RWPE1 (cell line): Measurements from ENCODE around the gene TMEM235.

Experiments used
- CTCF ChIA-PET: fragments of 350-600 bp; sonication (Branson Sonifier 250); formaldehyde crosslinking; extraction: SDS; loops from one replicate; lab custom pipeline; 2021; lab: Yijun Ruan, JAX
- POLR2A ChIA-PET: fragments of 400-600 bp; formaldehyde crosslinking; extraction: SDS; loops from one replicate; lab custom pipeline; 2020; ENCODE audit warnings: antibody characterized with exemption; ENCODE audit not compliant: low non-redundant PET; lab: Yijun Ruan, JAX
- DNase-seq: peaks from one replicate; pipeline ENCODE4 v3.0.0; 2012; ENCODE audit warnings: low spot score
- H3K27ac ChIP-seq: fragments of 450-650 bp; 2 replicates; pipeline ENCODE4 v1.5.1; 2017
- TF ChIP-seq, protein P1 (sequence below): fragments of 450-650 bp; conservative IDR thresholded peaks from 2 replicates; pipeline ENCODE4 v1.5.1; 2017; ENCODE audit warnings: low read depth, mild to moderate bottlenecking

TMEM235 gene

DNA sequence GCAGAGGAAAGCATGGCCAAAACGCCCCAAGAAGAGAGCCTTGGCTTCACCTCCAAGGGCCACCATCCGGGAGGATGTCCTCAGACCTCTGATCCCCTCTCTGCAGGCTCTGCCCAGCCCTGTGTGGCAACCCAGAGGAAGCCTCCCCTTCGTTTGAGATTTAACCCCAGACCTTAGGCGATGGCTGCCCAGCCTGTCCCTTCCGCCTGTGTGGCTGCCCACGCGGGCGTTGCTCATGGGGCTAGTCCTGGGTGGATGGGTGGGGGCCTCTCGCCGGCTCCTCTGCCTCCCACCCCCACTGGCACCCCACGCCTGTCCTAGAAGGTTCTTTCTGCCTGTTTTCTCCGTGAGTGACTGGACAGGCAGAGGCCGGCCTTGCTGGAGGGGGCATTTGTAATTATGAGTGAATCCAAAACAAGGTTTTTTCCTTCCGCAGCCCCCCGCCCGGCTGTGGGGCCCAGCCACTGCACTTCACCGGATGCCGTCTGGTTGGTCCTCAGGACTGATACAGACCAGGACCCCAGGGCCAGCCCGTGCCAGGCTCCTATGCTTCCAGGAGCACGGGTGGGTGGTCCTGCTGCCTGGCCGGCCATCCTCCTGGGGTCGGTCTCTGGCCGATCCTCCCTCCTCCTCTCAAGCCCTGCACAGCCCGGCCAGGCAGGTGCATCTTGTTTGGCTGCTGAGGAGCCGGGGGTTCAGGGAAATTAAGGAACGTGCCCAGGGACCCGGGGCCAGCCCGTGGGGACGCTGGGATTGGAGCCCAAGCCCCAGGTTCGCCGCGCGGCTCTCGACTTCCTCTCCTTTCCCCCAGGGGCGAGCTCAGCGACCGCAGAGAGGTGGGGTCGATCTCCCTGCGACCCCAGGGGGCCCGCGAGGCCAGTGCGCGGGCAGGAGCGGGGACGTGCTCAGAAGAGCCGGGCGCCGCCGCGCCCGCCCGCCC lies at the start of gene TMEM235:
Gene TMEM235, plus strand, starts transcription at position 636 of the 940 bp plus-strand sequence. CDS start 393 bp downstream, outside the sequence.
- TF ChIP-seq, protein P1, sequence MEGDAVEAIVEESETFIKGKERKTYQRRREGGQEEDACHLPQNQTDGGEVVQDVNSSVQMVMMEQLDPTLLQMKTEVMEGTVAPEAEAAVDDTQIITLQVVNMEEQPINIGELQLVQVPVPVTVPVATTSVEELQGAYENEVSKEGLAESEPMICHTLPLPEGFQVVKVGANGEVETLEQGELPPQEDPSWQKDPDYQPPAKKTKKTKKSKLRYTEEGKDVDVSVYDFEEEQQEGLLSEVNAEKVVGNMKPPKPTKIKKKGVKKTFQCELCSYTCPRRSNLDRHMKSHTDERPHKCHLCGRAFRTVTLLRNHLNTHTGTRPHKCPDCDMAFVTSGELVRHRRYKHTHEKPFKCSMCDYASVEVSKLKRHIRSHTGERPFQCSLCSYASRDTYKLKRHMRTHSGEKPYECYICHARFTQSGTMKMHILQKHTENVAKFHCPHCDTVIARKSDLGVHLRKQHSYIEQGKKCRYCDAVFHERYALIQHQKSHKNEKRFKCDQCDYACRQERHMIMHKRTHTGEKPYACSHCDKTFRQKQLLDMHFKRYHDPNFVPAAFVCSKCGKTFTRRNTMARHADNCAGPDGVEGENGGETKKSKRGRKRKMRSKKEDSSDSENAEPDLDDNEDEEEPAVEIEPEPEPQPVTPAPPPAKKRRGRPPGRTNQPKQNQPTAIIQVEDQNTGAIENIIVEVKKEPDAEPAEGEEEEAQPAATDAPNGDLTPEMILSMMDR: no peak
- no peak for DNase-seq
- ChIA-PET CTCF (interaction anchor here (0.6 kb wide), 1 partner anchor 20 kb away, joined by 3 read pairs; no protein-coding TSS in a partner anchor), POLR2A (no interaction called here)
- no peak within 1 kb of the TSS for H3K27ac ChIP-seq

DNA sequence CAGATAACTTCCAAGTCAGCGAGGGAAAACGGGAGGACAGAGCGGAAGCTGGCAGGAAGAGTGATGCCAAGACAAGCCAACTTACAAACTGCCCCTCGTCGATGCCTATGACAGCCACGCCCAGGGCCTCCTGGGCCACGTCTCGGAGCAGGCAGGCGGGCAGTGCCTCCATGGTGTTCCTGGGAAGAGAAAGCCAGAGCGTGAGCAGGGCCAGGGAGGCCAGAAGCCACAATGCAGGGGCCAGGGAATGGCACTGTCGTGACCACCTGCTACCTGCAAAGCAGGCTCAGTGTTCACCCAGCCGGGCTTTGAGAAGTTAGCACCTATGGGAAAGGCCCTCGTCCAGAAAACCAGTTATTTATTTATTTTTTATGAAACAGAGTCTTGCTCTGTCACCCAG lies 48.9 kb upstream of the TMEM235 start:
- POLR2A ChIA-PET: interaction anchor here (0.6 kb wide), 1 partner anchor 42 kb away, joined by 3 read pairs; no protein-coding TSS in a partner anchor
- peak overlapping the region; percentile 20; the same call in 1 of the 2 replicates for H3K27ac ChIP-seq
- no peak for DNase-seq
- TF ChIP-seq, protein P1: no peak
- CTCF ChIA-PET: interaction anchor here (1.9 kb wide), 1 partner anchor 97 kb away, joined by 4 read pairs; no protein-coding TSS in a partner anchor

DNA sequence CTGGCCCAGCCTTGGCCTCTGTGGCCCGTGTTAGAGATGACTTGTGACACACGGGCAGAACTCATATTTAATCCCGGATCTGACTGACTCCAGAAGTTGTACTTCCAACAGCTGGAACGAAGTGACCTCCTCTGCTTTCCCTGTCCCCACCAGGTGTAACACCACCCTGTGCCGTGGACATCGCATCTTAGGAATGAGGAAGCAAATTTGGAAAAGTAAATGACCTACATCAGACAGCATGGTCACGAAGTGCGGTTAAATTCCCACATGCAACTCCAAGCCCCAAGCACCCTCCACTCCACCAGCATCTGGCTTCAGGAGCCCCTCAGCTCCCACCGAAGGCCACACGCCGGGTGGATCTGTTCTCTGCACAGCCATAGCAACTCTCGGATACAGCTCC lies 47.5 kb upstream of the TMEM235 start:
- CTCF ChIA-PET: interaction anchor here (0.7 to 1.9 kb wide), 2 partner anchors 59 to 99 kb away, joined by 3 to 4 read pairs; no protein-coding TSS in a partner anchor
- POLR2A ChIA-PET: no interaction called here

DNA sequence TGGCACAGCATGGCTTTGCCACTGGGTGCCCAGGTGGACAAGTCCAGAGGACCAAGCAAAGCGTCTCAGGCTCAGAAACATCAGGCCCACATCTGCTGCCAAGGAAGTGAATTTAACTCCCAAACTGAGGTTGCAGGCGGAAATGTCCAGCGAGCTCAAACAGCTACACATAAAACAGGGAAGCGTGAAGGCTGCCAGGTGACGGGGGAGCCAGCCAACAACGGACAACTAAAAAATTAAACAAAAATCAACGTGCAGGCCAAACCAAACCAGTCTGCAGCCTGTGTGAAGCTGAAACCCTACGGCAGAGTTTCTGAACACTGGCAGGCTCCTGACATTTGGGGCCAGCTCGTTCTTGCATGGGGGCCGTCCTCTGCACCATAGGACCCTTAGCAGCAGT lies 47.1 kb upstream of the TMEM235 start:
- H3K27ac ChIP-seq: peak overlapping the region; percentile 81
- POLR2A ChIA-PET: no interaction called here
- TF ChIP-seq, protein P1: no peak
- DNase-seq: no peak
- CTCF ChIA-PET: interaction anchor here (0.7 to 1.9 kb wide), 2 partner anchors 60 to 99 kb away, joined by 3 to 4 read pairs; no protein-coding TSS in a partner anchor

More for the DNA sequence above, 47.5 kb upstream of the TMEM235 start:
- no peak for DNase-seq
- peak overlapping the region; percentile 81 for H3K27ac ChIP-seq
- TF ChIP-seq, protein P1: no peak

DNA sequence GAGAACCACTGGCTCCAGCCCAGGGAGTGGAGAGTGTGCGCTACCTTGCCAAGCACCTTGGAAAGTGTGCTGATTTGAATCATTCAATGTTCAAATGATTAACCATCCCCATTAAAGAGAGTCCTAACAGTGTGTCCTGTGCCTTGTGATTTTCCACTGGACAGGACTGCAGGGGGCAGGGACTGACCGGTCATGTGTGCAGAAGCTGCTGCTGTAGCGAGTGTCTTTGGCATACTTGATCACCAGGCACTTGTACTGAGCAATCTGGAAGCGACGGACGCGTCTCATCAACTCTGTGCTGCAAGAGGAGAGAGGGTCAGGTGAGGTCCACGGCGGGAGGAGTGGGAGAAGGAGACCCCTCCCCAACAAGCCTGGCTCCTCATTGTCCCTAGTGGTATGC lies 46.6 kb upstream of the TMEM235 start:
- ChIA-PET CTCF (interaction anchor here (0.7 kb wide), 1 partner anchor 60 kb away, joined by 3 read pairs; no protein-coding TSS in a partner anchor), POLR2A (no interaction called here)
- TF ChIP-seq, protein P1: no peak
- peak overlapping the region; percentile 81 for H3K27ac ChIP-seq
- no peak for DNase-seq

DNA sequence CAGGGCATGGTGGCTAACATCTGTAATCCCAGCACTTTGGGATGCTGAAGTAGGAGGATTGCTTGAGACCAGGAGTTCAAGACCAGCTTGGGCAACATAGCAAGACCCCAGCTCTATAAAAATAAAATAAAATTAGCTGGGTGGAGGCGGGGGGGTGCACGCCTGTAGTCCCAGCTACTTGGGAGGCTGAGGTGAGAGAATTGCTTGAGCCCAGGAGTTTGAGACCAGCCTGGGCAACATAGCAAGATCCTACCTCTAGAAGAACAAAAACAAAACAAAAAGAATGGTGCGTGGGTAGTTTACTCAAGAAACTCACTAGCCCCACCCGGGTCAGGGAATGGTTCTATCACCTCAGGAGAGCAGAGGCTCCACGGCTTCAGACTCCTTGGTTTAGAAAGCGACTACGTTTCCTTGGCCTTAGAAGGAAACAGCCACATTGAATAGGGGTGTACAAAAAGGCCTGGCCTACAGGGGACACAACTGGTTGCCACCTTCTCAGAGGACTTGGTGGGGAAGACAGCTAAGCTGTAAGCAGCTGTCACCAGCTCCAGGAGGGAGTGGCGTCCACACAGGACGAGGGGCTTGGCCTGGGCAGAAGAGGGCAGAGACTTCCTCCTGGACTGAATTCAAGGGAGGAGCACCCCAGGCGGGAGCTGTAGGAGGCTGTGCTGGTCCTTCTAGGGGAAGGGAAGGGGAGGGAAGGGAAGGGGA lies 45.3 kb upstream of the TMEM235 start:
- ChIA-PET POLR2A (no interaction called here), CTCF (interaction anchor here (0.5 to 1.5 kb wide), 11 partner anchors 10 to 236 kb away, joined by 3 to 6 read pairs (median 4); no protein-coding TSS in a partner anchor)
- TF ChIP-seq, protein P1: no peak
- no peak for DNase-seq
- H3K27ac ChIP-seq: peak overlapping the region; percentile 81
